HepG2 (cell line): ENCODE measurements around the gene HS2ST1. TPM values are rescaled to one million over a fixed set of nuclear protein-coding genes. Genes with fewer than 3 reads are reported as not detected.

Source experiments
- ATAC-seq: fragments of 200-7000 bp; cut with Tn5 transposase; 3 replicates; pipeline ENCODE4 v1.9.1; 2020; ENCODE audit warnings: mild to moderate bottlenecking, moderate library complexity
- BruUV-seq: library from RNA; stranded (reverse); fragments of 400-500 nt; replicated peaks from 2 replicates; lab custom pipeline; 2021; lab: Mats Ljungman, UMichigan
- CTCF ChIA-PET: fragments of 300-600 bp; formaldehyde crosslinking; extraction: SDS; loops from one replicate; lab custom pipeline; 2021; ENCODE audit warnings: low total read pairs, inconsistent platforms, low intra/inter-chr PET ratio; lab: Yijun Ruan, JAX
- POLR2A ChIA-PET: fragments of 350-600 bp; sonication (Branson Sonifier 250); formaldehyde crosslinking; loops from one replicate; lab custom pipeline; 2020; ENCODE audit warnings: antibody characterized with exemption, inconsistent platforms; lab: Yijun Ruan, JAX
- DNase-seq: peaks from one replicate; pipeline ENCODE4 v3.0.0-alpha.2; 2015; ENCODE audit warnings: low spot score
- FAIRE-seq: peaks from 3 replicates; lab custom pipeline; 2011; peaks lifted over from hg19 to GRCh38; lab: Jason Lieb, UNC
- H2AFZ ChIP-seq: one replicate; pipeline ENCODE4 v1.6.1; 2011; ENCODE audit warnings: low read length, inconsistent platforms
- H3K27ac ChIP-seq: fragments of 300-600 bp; 3 replicates; pipeline ENCODE4 v1.8.0; 2011; ENCODE audit warnings: mixed run types, mild to moderate bottlenecking, mixed read lengths, low read length, inconsistent platforms; ENCODE audit not compliant: insufficient read depth; ENCODE audit errors: extremely low read length
- H3K27me3 ChIP-seq, 2 experiments: fragments of 200-600 bp in 1 of 2; 2 replicates in 1 of 2; 3 replicates in 1 of 2; pipeline versions ENCODE4 v1.6.0 to v1.8.0; 2011; ENCODE audit warnings: low read length in 2 of 2, mild to moderate bottlenecking in 2 of 2, moderate library complexity in 2 of 2, inconsistent platforms in 1 of 2; ENCODE audit not compliant: insufficient read depth in 2 of 2, control insufficient read depth in 1 of 2
- H3K36me3 ChIP-seq, 2 experiments: fragments of 200-600 bp in 1 of 2; replicated peaks in 1 of 2; 2 replicates in 1 of 2; 3 replicates in 1 of 2; pipeline versions ENCODE4 v1.5.1 to v1.8.0; 2011; ENCODE audit warnings: low read length in 2 of 2, inconsistent platforms in 1 of 2; ENCODE audit not compliant: insufficient read depth in 2 of 2, control insufficient read depth in 1 of 2
- H3K4me1 ChIP-seq: 2 replicates; pipeline ENCODE4 v1.5.1; 2012; ENCODE audit warnings: low read length, inconsistent platforms; ENCODE audit not compliant: insufficient read depth
- H3K4me2 ChIP-seq: 2 replicates; pipeline ENCODE4 v1.6.0; 2011; ENCODE audit warnings: low read depth, low read length, inconsistent platforms
- H3K4me3 ChIP-seq, 3 experiments: fragments of 200-600 bp in 1 of 3; sonication (generic), shearing (Covaris generic) in 1 of 3; replicated peaks in 1 of 3; 2 replicates each; pipeline ENCODE4 v1.5.1; 2011 to 2016; ENCODE audit warnings: low read length in 3 of 3, inconsistent platforms in 2 of 3, low read depth in 2 of 3, mild to moderate bottlenecking in 2 of 3, control low read depth in 1 of 3, mixed read lengths in 1 of 3; ENCODE audit not compliant: insufficient read depth in 1 of 3
- H3K79me2 ChIP-seq: one replicate; pipeline ENCODE4 v1.6.1; 2011; ENCODE audit warnings: low read length, inconsistent platforms; ENCODE audit not compliant: insufficient read depth
- H3K9ac ChIP-seq: 2 replicates; pipeline ENCODE4 v1.6.0; 2011; ENCODE audit warnings: mild to moderate bottlenecking, low read depth, low read length, inconsistent platforms; ENCODE audit not compliant: insufficient read depth
- H3K9me3 ChIP-seq: 2 replicates; pipeline ENCODE4 v1.5.1; 2012; ENCODE audit warnings: mild to moderate bottlenecking, low read length
- H4K20me1 ChIP-seq: 2 replicates; pipeline ENCODE4 v1.6.0; 2011; ENCODE audit warnings: inconsistent platforms, mild to moderate bottlenecking, low read length, moderate library complexity; ENCODE audit not compliant: insufficient read depth
- DNMT3B ChIP-seq: conservative IDR thresholded peaks from 2 replicates; pipeline ENCODE4 v1.6.1; 2016; ENCODE audit warnings: missing biosample characterization, control low read depth
- MBD4 ChIP-seq: IDR thresholded peaks from 2 replicates; pipeline ENCODE4 v1.6.1; 2012; ENCODE audit warnings: low read length, inconsistent platforms, borderline replicate concordance
- RFXANK ChIP-seq: IDR thresholded peaks from 2 replicates; pipeline ENCODE4 v1.6.1; 2016
- SAFB2 ChIP-seq: sonication (generic); formaldehyde crosslinking; IDR thresholded peaks from 2 replicates; pipeline ENCODE4 v1.5.1; 2020; ENCODE audit warnings: missing genetic modification reagents, low read depth, mild to moderate bottlenecking, borderline replicate concordance
- SMAD1 ChIP-seq: sonication (generic); formaldehyde crosslinking; IDR thresholded peaks from 2 replicates; pipeline ENCODE4 v1.4.0; 2020; ENCODE audit warnings: missing genetic modification reagents, low read depth, mild to moderate bottlenecking, borderline replicate concordance
- THAP9 ChIP-seq: sonication (generic); formaldehyde crosslinking; IDR thresholded peaks from 2 replicates; pipeline ENCODE4; 2020; ENCODE audit warnings: missing genetic modification reagents, mild to moderate bottlenecking, borderline replicate concordance
- ZNF441 ChIP-seq: sonication (generic); formaldehyde crosslinking; IDR thresholded peaks from 2 replicates; pipeline ENCODE4 v1.7.0; 2021; ENCODE audit warnings: missing genetic modification reagents, borderline replicate concordance
- ZNF546 ChIP-seq: sonication (generic); formaldehyde crosslinking; conservative IDR thresholded peaks from 2 replicates; pipeline ENCODE4 v1.8.1; 2023; ENCODE audit warnings: mild to moderate bottlenecking, missing genetic modification reagents
- WGBS: methylation state at CpG from one replicate; pipeline ENCODE4 v1.1.6; 2017; ENCODE audit warnings: low lambda C conversion rate; 5-methylcytosine and 5-hydroxymethylcytosine counted together
- in situ Hi-C: cut with HindIII; loops from 2 replicates; pipeline ENCODE4 v1.10.0; 2017; ENCODE audit warnings: low pct_unique_long_range_greater_than_20kb; ENCODE audit not compliant: extremely low pct_ligation_motif_present
- intact Hi-C: fragments of 100-400 bp; cut with micrococcal nuclease; formaldehyde crosslinking; loops from one replicate; pipeline ENCODE4 v1.10.0; 2022; ENCODE audit not compliant: unreplicated experiment
- polyA plus RNA-seq, 8 experiments: library from polyadenylated mRNA; depleted of rRNA in 3 of 8; stranded (reverse) in 7 of 8; unstranded in 1 of 8; fragments of >200 nt; fragmentation: Illumina TruSeq in 4 of 8; extraction: Trizol in 4 of 8; gene quantifications; 2 replicates each; pipeline versions ENCODE4 v1.2.1 to v1.2.3, GENCODE V29; 2011 to 2016; ENCODE audit warnings: low read depth in 4 of 8, missing spikeins in 1 of 8, mixed read lengths in 1 of 8; ENCODE audit not compliant: insufficient read depth in 1 of 8
- total RNA-seq, 5 experiments: library from RNA; depleted of rRNA; stranded (reverse); fragments of >200 nt; fragmentation: Illumina TruSeq; extraction: Trizol; gene quantifications; 2 replicates each; pipeline ENCODE4 v1.2.3, GENCODE V29; 2016; ENCODE audit warnings: low read depth in 1 of 5
- TF ChIP-seq, protein P1 (sequence below), 2 experiments: IDR thresholded peaks; 2 replicates each; pipeline ENCODE4 v1.6.1; 2011 to 2012; ENCODE audit warnings: low read length in 2 of 2, borderline replicate concordance in 1 of 2, low read depth in 1 of 2, mild to moderate bottlenecking in 1 of 2, moderate library complexity in 1 of 2
- TF ChIP-seq, protein P2 (sequence below), 2 experiments: sonication (generic) in 1 of 2; formaldehyde crosslinking in 1 of 2; IDR thresholded peaks; 2 replicates each; pipeline versions ENCODE4 v1.4.0 to v1.6.1; 2018 to 2020; ENCODE audit warnings: missing genetic modification reagents in 2 of 2, borderline replicate concordance in 1 of 2, low read depth in 1 of 2, mild to moderate bottlenecking in 1 of 2, missing biosample characterization in 1 of 2
- TF ChIP-seq, protein P3 (sequence below): sonication (generic); formaldehyde crosslinking; IDR thresholded peaks from 2 replicates; pipeline ENCODE4 v1.8.1; 2023; ENCODE audit warnings: mild to moderate bottlenecking, missing genetic modification reagents

Gene HS2ST1
- total and polyA plus RNA-seq, 2 of the 13 experiments (the other 11 are each of a cell fraction or from before 2014, with no cell fraction given): 22.1 to 58.7 TPM

GRCh38 chr1:86933562-86934377, 19.3 kb downstream of the HS2ST1 start:
- ATAC-seq (peak; percentile 85), DNase-seq (peak; percentile 52), FAIRE-seq (peak; percentile 59)
- Histone ChIP-seq H2AFZ (peak overlapping the region; percentile 56), H3K27me3 (no peaks in the 10 kb centered on the region), H3K27ac (peak overlapping the region; percentile 81), H3K9me3 (no peaks in the 10 kb centered on the region), H3K79me2 (peaks cover 100% of the 10 kb centered on the region), H3K4me3 (peak overlapping the region; percentile 53 to 73 (median 63)), H3K36me3 (no peaks in the 10 kb centered on the region), H3K4me1 (peaks cover 60% of the 10 kb centered on the region), H4K20me1 (no peaks in the 10 kb centered on the region), H3K9ac (peak overlapping the region; percentile 77), H3K4me2 (peak overlapping the region; percentile 89)
- POLR2A ChIA-PET: interaction anchor here (0.6 to 4.6 kb wide), 4 partner anchors 19 to 229 kb away, joined by 3 to 65 read pairs (median 8); partner anchors contain the start of genes HS2ST1, SELENOF and SH3GLB1
- intact Hi-C loops: loop anchor here (2.0 kb wide), 1 partner anchor 19 kb away; the partner anchor contains the start of genes HS2ST1 and SELENOF
- WGBS: 9% methylated on average over 7 of the region's 7 CpGs
- BruUV-seq: no TSS peak
- in situ Hi-C loops: no loop called here
- CTCF ChIA-PET: no interaction called here
- no peak for TF ChIP-seq RFXANK (CRISPR knock-in tag)
- TF ChIP-seq THAP9: no peak
- TF ChIP-seq, protein P1, sequence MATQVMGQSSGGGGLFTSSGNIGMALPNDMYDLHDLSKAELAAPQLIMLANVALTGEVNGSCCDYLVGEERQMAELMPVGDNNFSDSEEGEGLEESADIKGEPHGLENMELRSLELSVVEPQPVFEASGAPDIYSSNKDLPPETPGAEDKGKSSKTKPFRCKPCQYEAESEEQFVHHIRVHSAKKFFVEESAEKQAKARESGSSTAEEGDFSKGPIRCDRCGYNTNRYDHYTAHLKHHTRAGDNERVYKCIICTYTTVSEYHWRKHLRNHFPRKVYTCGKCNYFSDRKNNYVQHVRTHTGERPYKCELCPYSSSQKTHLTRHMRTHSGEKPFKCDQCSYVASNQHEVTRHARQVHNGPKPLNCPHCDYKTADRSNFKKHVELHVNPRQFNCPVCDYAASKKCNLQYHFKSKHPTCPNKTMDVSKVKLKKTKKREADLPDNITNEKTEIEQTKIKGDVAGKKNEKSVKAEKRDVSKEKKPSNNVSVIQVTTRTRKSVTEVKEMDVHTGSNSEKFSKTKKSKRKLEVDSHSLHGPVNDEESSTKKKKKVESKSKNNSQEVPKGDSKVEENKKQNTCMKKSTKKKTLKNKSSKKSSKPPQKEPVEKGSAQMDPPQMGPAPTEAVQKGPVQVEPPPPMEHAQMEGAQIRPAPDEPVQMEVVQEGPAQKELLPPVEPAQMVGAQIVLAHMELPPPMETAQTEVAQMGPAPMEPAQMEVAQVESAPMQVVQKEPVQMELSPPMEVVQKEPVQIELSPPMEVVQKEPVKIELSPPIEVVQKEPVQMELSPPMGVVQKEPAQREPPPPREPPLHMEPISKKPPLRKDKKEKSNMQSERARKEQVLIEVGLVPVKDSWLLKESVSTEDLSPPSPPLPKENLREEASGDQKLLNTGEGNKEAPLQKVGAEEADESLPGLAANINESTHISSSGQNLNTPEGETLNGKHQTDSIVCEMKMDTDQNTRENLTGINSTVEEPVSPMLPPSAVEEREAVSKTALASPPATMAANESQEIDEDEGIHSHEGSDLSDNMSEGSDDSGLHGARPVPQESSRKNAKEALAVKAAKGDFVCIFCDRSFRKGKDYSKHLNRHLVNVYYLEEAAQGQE (IDR thresholded peaks at IDR 0.05; ENCODE audit: borderline replicate concordance in 1 of 2, low read depth in 1 of 2, low read length in 2 of 2): no peak
- no peak for TF ChIP-seq MBD4
- no peak for TF ChIP-seq ZNF546
- no peak for TF ChIP-seq SMAD1 (CRISPR knock-in tag)
- no peak for TF ChIP-seq ZNF441 (CRISPR knock-in tag)
- TF ChIP-seq, protein P2, sequence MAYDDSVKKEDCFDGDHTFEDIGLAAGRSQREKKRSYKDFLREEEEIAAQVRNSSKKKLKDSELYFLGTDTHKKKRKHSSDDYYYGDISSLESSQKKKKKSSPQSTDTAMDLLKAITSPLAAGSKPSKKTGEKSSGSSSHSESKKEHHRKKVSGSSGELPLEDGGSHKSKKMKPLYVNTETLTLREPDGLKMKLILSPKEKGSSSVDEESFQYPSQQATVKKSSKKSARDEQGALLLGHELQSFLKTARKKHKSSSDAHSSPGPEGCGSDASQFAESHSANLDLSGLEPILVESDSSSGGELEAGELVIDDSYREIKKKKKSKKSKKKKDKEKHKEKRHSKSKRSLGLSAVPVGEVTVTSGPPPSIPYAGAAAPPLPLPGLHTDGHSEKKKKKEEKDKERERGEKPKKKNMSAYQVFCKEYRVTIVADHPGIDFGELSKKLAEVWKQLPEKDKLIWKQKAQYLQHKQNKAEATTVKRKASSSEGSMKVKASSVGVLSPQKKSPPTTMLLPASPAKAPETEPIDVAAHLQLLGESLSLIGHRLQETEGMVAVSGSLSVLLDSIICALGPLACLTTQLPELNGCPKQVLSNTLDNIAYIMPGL (CRISPR knock-in tag; IDR thresholded peaks at IDR 0.05; ENCODE audit: borderline replicate concordance in 1 of 2, low read depth in 1 of 2): peak in 1 of 2 experiments; percentile 3; a peak in 1 of 4 replicates
- TF ChIP-seq, protein P3, sequence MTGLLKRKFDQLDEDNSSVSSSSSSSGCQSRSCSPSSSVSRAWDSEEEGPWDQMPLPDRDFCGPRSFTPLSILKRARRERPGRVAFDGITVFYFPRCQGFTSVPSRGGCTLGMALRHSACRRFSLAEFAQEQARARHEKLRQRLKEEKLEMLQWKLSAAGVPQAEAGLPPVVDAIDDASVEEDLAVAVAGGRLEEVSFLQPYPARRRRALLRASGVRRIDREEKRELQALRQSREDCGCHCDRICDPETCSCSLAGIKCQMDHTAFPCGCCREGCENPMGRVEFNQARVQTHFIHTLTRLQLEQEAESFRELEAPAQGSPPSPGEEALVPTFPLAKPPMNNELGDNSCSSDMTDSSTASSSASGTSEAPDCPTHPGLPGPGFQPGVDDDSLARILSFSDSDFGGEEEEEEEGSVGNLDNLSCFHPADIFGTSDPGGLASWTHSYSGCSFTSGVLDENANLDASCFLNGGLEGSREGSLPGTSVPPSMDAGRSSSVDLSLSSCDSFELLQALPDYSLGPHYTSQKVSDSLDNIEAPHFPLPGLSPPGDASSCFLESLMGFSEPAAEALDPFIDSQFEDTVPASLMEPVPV (CRISPR knock-in tag): no peak
- no peak for TF ChIP-seq DNMT3B
- no peak for TF ChIP-seq SAFB2 (CRISPR knock-in tag)
